ENCODE results near the gene CGAS. TPM values are rescaled to one million over a fixed set of nuclear protein-coding genes. Genes with fewer than 3 reads are reported as not detected.

CGAS gene
- total RNA-seq, 1 experiment from 2014 or later, result 19.4 TPM

GRCh38 chr6:73477407-73477806 is 25.3 kb upstream of the CGAS start:
- H3K36me3 ChIP-seq (ENCODE audit: low read depth, low read length), result peaks cover 10% of the 10 kb centered on the region
- POLR2A ChIA-PET (ENCODE audit: unreplicated experiment), result no interaction called here
- TF ChIP-seq EZH2 (IDR thresholded peaks at IDR 0.05; ENCODE audit: low read length, unreplicated experiment) (no peak), EZH2phosphoT487 (IDR thresholded peaks at IDR 0.05; ENCODE audit: borderline replicate concordance, low read length) (no peak)
- TF ChIP-seq, protein P1, sequence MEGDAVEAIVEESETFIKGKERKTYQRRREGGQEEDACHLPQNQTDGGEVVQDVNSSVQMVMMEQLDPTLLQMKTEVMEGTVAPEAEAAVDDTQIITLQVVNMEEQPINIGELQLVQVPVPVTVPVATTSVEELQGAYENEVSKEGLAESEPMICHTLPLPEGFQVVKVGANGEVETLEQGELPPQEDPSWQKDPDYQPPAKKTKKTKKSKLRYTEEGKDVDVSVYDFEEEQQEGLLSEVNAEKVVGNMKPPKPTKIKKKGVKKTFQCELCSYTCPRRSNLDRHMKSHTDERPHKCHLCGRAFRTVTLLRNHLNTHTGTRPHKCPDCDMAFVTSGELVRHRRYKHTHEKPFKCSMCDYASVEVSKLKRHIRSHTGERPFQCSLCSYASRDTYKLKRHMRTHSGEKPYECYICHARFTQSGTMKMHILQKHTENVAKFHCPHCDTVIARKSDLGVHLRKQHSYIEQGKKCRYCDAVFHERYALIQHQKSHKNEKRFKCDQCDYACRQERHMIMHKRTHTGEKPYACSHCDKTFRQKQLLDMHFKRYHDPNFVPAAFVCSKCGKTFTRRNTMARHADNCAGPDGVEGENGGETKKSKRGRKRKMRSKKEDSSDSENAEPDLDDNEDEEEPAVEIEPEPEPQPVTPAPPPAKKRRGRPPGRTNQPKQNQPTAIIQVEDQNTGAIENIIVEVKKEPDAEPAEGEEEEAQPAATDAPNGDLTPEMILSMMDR (conservative IDR thresholded peaks at IDR 0.05; ENCODE audit: low read depth, low read length), result no peak
- CTCF ChIA-PET, result no interaction called here
- no TSS peak for BruUV-seq (replicated peaks)
- H2AFZ ChIP-seq (ENCODE audit: low read length), result no peak overlapping the region
- no peaks in the 10 kb centered on the region for H3K9me2 ChIP-seq (replicated peaks; ENCODE audit: low read length)
- intact Hi-C loops (cut with micrococcal nuclease), result no loop called here
- no peak overlapping the region for H3K4me3 ChIP-seq (ENCODE audit: low read length)
- DNase-seq (no peak), ATAC-seq (no peak)
- H3K9ac ChIP-seq (ENCODE audit: low read length), result no peak overlapping the region
- no peak overlapping the region for H3K4me2 ChIP-seq (ENCODE audit: low read length)
- H3K27ac ChIP-seq (ENCODE audit: low read length), result no peak overlapping the region
- no peaks in the 10 kb centered on the region for H3K27me3 ChIP-seq (ENCODE audit: low read length)
- no peaks in the 10 kb centered on the region for H3K79me2 ChIP-seq (ENCODE audit: low read length)
- no peaks in the 10 kb centered on the region for H3K4me1 ChIP-seq (ENCODE audit: insufficient read depth, low read length)
- no peaks in the 10 kb centered on the region for H3K9me3 ChIP-seq (ENCODE audit: low read length)
- H3F3A ChIP-seq (ENCODE audit: low read length, unreplicated experiment), result no peaks in the 10 kb centered on the region
- no peaks in the 10 kb centered on the region for H4K20me1 ChIP-seq (ENCODE audit: low read length)

DNA sequence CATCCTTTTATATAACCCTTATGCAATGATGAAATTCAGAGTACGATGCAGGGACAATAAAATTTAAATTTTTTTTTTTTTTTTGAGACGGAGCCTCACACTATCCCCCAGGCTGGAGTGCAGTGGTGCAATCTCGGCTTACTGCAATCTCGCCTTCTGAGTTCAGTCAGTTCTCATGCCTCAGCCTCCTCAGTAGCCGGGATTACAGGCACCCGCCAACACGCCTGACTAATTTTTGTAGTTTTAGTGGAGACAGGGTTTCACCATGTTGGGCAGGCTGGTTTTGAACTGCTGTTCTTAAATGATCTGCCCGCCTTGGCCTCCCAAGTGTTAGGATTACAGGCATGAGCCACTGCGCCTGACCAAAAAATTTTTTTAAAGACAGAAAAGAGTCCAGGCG is 24.6 kb upstream of the CGAS start:
- intact Hi-C loops (cut with micrococcal nuclease), result no loop called here
- H3K36me3 ChIP-seq (ENCODE audit: low read depth, low read length), result peaks cover 3% of the 10 kb centered on the region
- no peak overlapping the region for H3K9ac ChIP-seq (ENCODE audit: low read length)
- H3K4me2 ChIP-seq (ENCODE audit: low read length), result no peak overlapping the region
- no peaks in the 10 kb centered on the region for H3K79me2 ChIP-seq (ENCODE audit: low read length)
- H3K4me1 ChIP-seq (ENCODE audit: insufficient read depth, low read length), result no peaks in the 10 kb centered on the region
- no peaks in the 10 kb centered on the region for H3K9me3 ChIP-seq (ENCODE audit: low read length)
- ATAC-seq (no peak), DNase-seq (no peak)
- H3K4me3 ChIP-seq (ENCODE audit: low read length), result no peak overlapping the region
- H2AFZ ChIP-seq (ENCODE audit: low read length), result no peak overlapping the region
- no TSS peak for BruUV-seq (replicated peaks)
- ChIA-PET CTCF (no interaction called here), POLR2A (ENCODE audit: unreplicated experiment) (no interaction called here)
- no peaks in the 10 kb centered on the region for H4K20me1 ChIP-seq (ENCODE audit: low read length)
- TF ChIP-seq EZH2phosphoT487 (IDR thresholded peaks at IDR 0.05; ENCODE audit: borderline replicate concordance, low read length), result no peak
- TF ChIP-seq, protein P1 (conservative IDR thresholded peaks at IDR 0.05; ENCODE audit: low read depth, low read length), result no peak
- TF ChIP-seq EZH2 (IDR thresholded peaks at IDR 0.05; ENCODE audit: low read length, unreplicated experiment), result no peak
- H3F3A ChIP-seq (ENCODE audit: low read length, unreplicated experiment), result no peaks in the 10 kb centered on the region
- H3K27me3 ChIP-seq (ENCODE audit: low read length), result no peaks in the 10 kb centered on the region
- no peak overlapping the region for H3K27ac ChIP-seq (ENCODE audit: low read length)
- H3K9me2 ChIP-seq (replicated peaks; ENCODE audit: low read length), result no peaks in the 10 kb centered on the region

- POLR2A ChIA-PET (ENCODE audit: unreplicated experiment), result no interaction called here
- Histone ChIP-seq H3K9me3 (ENCODE audit: low read length) (no peaks in the 10 kb centered on the region), H3K4me2 (ENCODE audit: low read length) (no peak overlapping the region), H3K27me3 (ENCODE audit: low read length) (no peaks in the 10 kb centered on the region), H3K4me3 (ENCODE audit: low read length) (no peak overlapping the region), H3K79me2 (ENCODE audit: low read length) (no peaks in the 10 kb centered on the region), H3K36me3 (ENCODE audit: low read depth, low read length) (no peaks in the 10 kb centered on the region; the same call in 1 of the 2 replicates), H3K9ac (ENCODE audit: low read length) (no peak overlapping the region), H3K4me1 (ENCODE audit: insufficient read depth, low read length) (no peaks in the 10 kb centered on the region), H3K27ac (ENCODE audit: low read length) (no peak overlapping the region), H2AFZ (ENCODE audit: low read length) (no peak overlapping the region), H3F3A (ENCODE audit: low read length, unreplicated experiment) (no peaks in the 10 kb centered on the region), H3K9me2 (replicated peaks; ENCODE audit: low read length) (no peaks in the 10 kb centered on the region), H4K20me1 (ENCODE audit: low read length) (no peaks in the 10 kb centered on the region)
- no TSS peak for BruUV-seq (replicated peaks)
- CTCF ChIA-PET, result no interaction called here
- DNase-seq (no peak), ATAC-seq (no peak)
- intact Hi-C loops (cut with micrococcal nuclease), result no loop called here
- TF ChIP-seq, protein P1 (conservative IDR thresholded peaks at IDR 0.05; ENCODE audit: low read depth, low read length), result no peak
- TF ChIP-seq EZH2phosphoT487 (IDR thresholded peaks at IDR 0.05; ENCODE audit: borderline replicate concordance, low read length) (no peak), EZH2 (IDR thresholded peaks at IDR 0.05; ENCODE audit: low read length, unreplicated experiment) (no peak)
These were observed 19.7 kb upstream of the CGAS start for GRCh38 chr6:73471686-73472290.
